Activated B cell treated with CpG ODN at 0.5 μM for 24 hours (primary cell): ENCODE measurements around the gene KRT86. TPM values are rescaled to one million over a fixed set of nuclear protein-coding genes. Genes with fewer than 3 reads are reported as not detected.

Experiments used
- ATAC-seq: fragments of 200-7000 bp; cut with Tn5 transposase; one replicate; pipeline ENCODE4 v1.10.0; 2021; ENCODE audit warnings: low read depth, mild to moderate bottlenecking, moderate library complexity
- CTCF ChIA-PET: fragments of 350-600 bp; sonication (Branson Sonifier 250); formaldehyde crosslinking; loops from one replicate; lab custom pipeline; 2021; ENCODE audit warnings: antibody characterized with exemption; lab: Charles Lee
- POLR2A ChIA-PET: fragments of 350-600 bp; sonication (Branson Sonifier 250); formaldehyde crosslinking; loops from one replicate; lab custom pipeline; 2021; ENCODE audit warnings: antibody characterized with exemption; lab: Charles Lee
- DNase-seq: peaks from one replicate; pipeline ENCODE4 v3.0.0; 2022
- H3K27ac Mint-ChIP-seq: one replicate; pipeline ENCODE4 v1.8.0; 2020; ENCODE audit warnings: mixed read lengths
- H3K27me3 Mint-ChIP-seq: one replicate; pipeline ENCODE4 v1.8.0; 2021; ENCODE audit warnings: mixed read lengths
- H3K36me3 Mint-ChIP-seq: one replicate; pipeline ENCODE4 v1.8.0; 2021; ENCODE audit warnings: low read depth, mixed read lengths
- H3K4me1 Mint-ChIP-seq: one replicate; pipeline ENCODE4 v1.8.0; 2021; ENCODE audit warnings: mixed read lengths
- H3K4me3 Mint-ChIP-seq: one replicate; pipeline ENCODE4 v1.8.0; 2020; ENCODE audit warnings: mild to moderate bottlenecking, mixed read lengths
- H3K9me3 Mint-ChIP-seq: one replicate; pipeline ENCODE4 v1.8.0; 2020; ENCODE audit warnings: mixed read lengths
- CTCF ChIP-seq: fragments of 200-600 bp; IDR thresholded peaks from one replicate; pipeline ENCODE4 v1.8.0; 2022; ENCODE audit warnings: antibody characterized with exemption, mild to moderate bottlenecking
- intact Hi-C: fragments of 100-400 bp; cut with micrococcal nuclease; formaldehyde crosslinking; loops from one replicate; pipeline ENCODE4 v1.15.1; 2024
- total RNA-seq: library from RNA; stranded (reverse); gene quantifications from 2 replicates; pipeline ENCODE4 v1.2.3, GENCODE V29; 2022

KRT86 gene
- total RNA-seq, 1 donor from 2014 or later, result not detected

GRCh38 chr12:52306731-52307130 is 32.3 kb downstream of the KRT86 start:
- no peak overlapping the region for H3K4me3 Mint-ChIP-seq
- intact Hi-C loops, result no loop called here
- DNase-seq, result no peak

GRCh38 chr12:52307836-52308805 is 33.7 kb downstream of the KRT86 start:
- no peak overlapping the region for H3K27ac Mint-ChIP-seq
- CTCF ChIA-PET, result no interaction called here
- H3K36me3 Mint-ChIP-seq, result no peaks in the 10 kb centered on the region

More at GRCh38 chr12:52306731-52307130, 32.3 kb downstream of the KRT86 start:
- no peak for TF ChIP-seq CTCF
- Mint-ChIP-seq H3K4me1 (peaks cover 4% of the 10 kb centered on the region), H3K36me3 (no peaks in the 10 kb centered on the region), H3K27me3 (peaks cover 42% of the 10 kb centered on the region), H3K27ac (no peak overlapping the region), H3K9me3 (no peaks in the 10 kb centered on the region)
- ATAC-seq, result no peak
- ChIA-PET CTCF (no interaction called here), POLR2A (no interaction called here)

GRCh38 chr12:52308806-52309425 is 34.5 kb downstream of the KRT86 start:
- no peak overlapping the region for H3K4me3 Mint-ChIP-seq
- peaks cover 53% of the 10 kb centered on the region for H3K27me3 Mint-ChIP-seq
- ChIA-PET POLR2A (no interaction called here), CTCF (no interaction called here)
- intact Hi-C loops, result no loop called here
- DNase-seq, result no peak
- no peak for TF ChIP-seq CTCF
- H3K36me3 Mint-ChIP-seq, result no peaks in the 10 kb centered on the region
- no peaks in the 10 kb centered on the region for H3K9me3 Mint-ChIP-seq
- no peak overlapping the region for H3K27ac Mint-ChIP-seq
- no peak for ATAC-seq
- peaks cover 4% of the 10 kb centered on the region for H3K4me1 Mint-ChIP-seq

More at GRCh38 chr12:52307836-52308805, 33.7 kb downstream of the KRT86 start:
- intact Hi-C loops, result no loop called here
- no peaks in the 10 kb centered on the region for H3K9me3 Mint-ChIP-seq
- DNase-seq (no peak), ATAC-seq (no peak)
- H3K4me3 Mint-ChIP-seq, result no peak overlapping the region
- POLR2A ChIA-PET, result no interaction called here
- H3K27me3 Mint-ChIP-seq, result peaks cover 52% of the 10 kb centered on the region
- no peak for TF ChIP-seq CTCF
- peaks cover 4% of the 10 kb centered on the region for H3K4me1 Mint-ChIP-seq

GRCh38 chr12:52310622-52311284 is 36.3 kb downstream of the KRT86 start:
- no peak for ATAC-seq
- no peaks in the 10 kb centered on the region for H3K9me3 Mint-ChIP-seq
- intact Hi-C loops, result no loop called here
- H3K27me3 Mint-ChIP-seq, result peaks cover 52% of the 10 kb centered on the region
- ChIA-PET CTCF (interaction anchor here (1.3 to 1.4 kb wide), 2 partner anchors 17 to 145 kb away, joined by 3 to 4 read pairs; no protein-coding TSS in a partner anchor), POLR2A (no interaction called here)
- H3K36me3 Mint-ChIP-seq, result no peaks in the 10 kb centered on the region
- H3K4me3 Mint-ChIP-seq, result no peak overlapping the region
- TF ChIP-seq CTCF, result no peak
- H3K4me1 Mint-ChIP-seq, result peaks cover 2% of the 10 kb centered on the region
- no peak for DNase-seq
- H3K27ac Mint-ChIP-seq, result no peak overlapping the region
